ENCODE results near the gene MON2. TPM values are rescaled to one million over a fixed set of nuclear protein-coding genes. Genes with fewer than 3 reads are reported as not detected.

MON2 gene
- total and polyA plus RNA-seq, 2 donors (not counting 3 experiments of a cell fraction or from before 2014, with no cell fraction given), result 8.9 to 41.8 TPM

DNA sequence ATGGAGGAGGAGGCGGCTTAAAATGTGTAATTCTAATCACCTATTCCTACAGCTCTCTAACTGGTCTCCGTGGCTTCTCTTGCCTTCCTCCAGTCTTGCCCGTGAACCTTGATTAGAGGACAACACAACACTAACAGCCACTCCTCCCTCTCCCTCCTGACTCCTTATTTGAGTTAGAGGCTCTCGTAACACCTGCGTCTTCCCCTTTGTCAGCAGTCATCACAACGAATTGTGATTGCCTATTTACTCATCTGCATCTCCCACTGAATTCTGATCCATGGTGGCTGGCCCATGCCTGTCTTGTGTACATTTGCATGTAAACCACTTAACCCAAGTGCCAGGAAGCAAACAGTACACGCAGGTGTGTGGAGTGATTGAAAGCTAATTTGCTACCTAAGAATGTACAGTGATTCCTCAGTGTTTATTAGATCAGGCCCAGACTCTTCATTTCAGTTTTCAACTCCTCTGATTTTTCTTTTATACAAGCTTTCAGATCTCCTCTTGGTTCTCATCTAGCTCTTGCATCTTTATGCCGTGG is 154.5 kb downstream of the MON2 start:
- no peaks in the 10 kb centered on the region for H3K9me1 ChIP-seq (replicated peaks; ENCODE audit: control insufficient read depth, extremely low read depth, insufficient read depth, low read length)
- intact Hi-C loops (cut with micrococcal nuclease) (no loop called here), dilution Hi-C loops (cut with MboI; ENCODE audit: extremely low pct_ligation_motif_present, low sequenced_read_pairs) (loop anchor here (25.0 kb wide), 1 partner anchor 166 kb away; no protein-coding TSS in a partner anchor)
- H3K9ac ChIP-seq (replicated peaks; ENCODE audit: extremely low read depth, insufficient read depth, low read length), result no peak overlapping the region
- H2AFZ ChIP-seq (ENCODE audit: low read depth, low read length), result no peak overlapping the region
- ChIA-PET CTCF (no interaction called here), POLR2A (interaction anchor here (1.3 kb wide), 1 partner anchor 18 kb away, joined by 3 read pairs; no protein-coding TSS in a partner anchor)
- no peaks in the 10 kb centered on the region for H4K20me1 ChIP-seq (replicated peaks; ENCODE audit: control insufficient read depth, extremely low read depth, insufficient read depth, low read length)
- no peak overlapping the region for H3K4me3 ChIP-seq (replicated peaks in 1 of 3; ENCODE audit: insufficient read depth in 1 of 3, low read depth in 1 of 3, low read length in 3 of 3)
- no TSS peak for BruUV-seq (replicated peaks)
- peaks cover 12% of the 10 kb centered on the region for H3K4me1 ChIP-seq (ENCODE audit: control insufficient read depth, extremely low read depth, insufficient read depth, low read length)
- no peak overlapping the region for H3K4me2 ChIP-seq (ENCODE audit: insufficient read depth, low read length)
- TF ChIP-seq GATA2 (IDR thresholded peaks at IDR 0.05; ENCODE audit: insufficient read depth, insufficient read length, low read depth, low read length), result no peak
- no peak for TF ChIP-seq EZH2 (IDR thresholded peaks at IDR 0.05; ENCODE audit: borderline replicate concordance, low read depth, low read length, severe bottlenecking)
- TF ChIP-seq POLR2A (IDR thresholded peaks at IDR 0.05; ENCODE audit: low read depth, low read length), result no peak
- TF ChIP-seq FOS (IDR thresholded peaks at IDR 0.05; ENCODE audit: borderline replicate concordance, insufficient read depth, low read length), result no peak
- TF ChIP-seq, protein P1, sequence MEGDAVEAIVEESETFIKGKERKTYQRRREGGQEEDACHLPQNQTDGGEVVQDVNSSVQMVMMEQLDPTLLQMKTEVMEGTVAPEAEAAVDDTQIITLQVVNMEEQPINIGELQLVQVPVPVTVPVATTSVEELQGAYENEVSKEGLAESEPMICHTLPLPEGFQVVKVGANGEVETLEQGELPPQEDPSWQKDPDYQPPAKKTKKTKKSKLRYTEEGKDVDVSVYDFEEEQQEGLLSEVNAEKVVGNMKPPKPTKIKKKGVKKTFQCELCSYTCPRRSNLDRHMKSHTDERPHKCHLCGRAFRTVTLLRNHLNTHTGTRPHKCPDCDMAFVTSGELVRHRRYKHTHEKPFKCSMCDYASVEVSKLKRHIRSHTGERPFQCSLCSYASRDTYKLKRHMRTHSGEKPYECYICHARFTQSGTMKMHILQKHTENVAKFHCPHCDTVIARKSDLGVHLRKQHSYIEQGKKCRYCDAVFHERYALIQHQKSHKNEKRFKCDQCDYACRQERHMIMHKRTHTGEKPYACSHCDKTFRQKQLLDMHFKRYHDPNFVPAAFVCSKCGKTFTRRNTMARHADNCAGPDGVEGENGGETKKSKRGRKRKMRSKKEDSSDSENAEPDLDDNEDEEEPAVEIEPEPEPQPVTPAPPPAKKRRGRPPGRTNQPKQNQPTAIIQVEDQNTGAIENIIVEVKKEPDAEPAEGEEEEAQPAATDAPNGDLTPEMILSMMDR (IDR thresholded peaks at IDR 0.05; ENCODE audit: extremely low read depth in 1 of 2, insufficient read depth in 1 of 2, low read depth in 1 of 2, low read length in 2 of 2), result no peak
- no peak for TF ChIP-seq MYC (IDR thresholded peaks at IDR 0.05; ENCODE audit: low read depth, low read length)
- TF ChIP-seq, protein P2, sequence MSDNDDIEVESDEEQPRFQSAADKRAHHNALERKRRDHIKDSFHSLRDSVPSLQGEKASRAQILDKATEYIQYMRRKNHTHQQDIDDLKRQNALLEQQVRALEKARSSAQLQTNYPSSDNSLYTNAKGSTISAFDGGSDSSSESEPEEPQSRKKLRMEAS (IDR thresholded peaks at IDR 0.05; ENCODE audit: insufficient read depth, insufficient read length), result no peak
- no peak for TF ChIP-seq POLR2AphosphoS5 (IDR thresholded peaks at IDR 0.05; ENCODE audit: insufficient read depth, low read depth, low read length)
- no peak for TF ChIP-seq JUN (IDR thresholded peaks at IDR 0.05; ENCODE audit: borderline replicate concordance, insufficient read depth, insufficient read length, low read depth)
- no peaks in the 10 kb centered on the region for H3K9me3 ChIP-seq (replicated peaks; ENCODE audit: control insufficient read depth, insufficient read depth, low read length)
- FAIRE-seq (no peak), DNase-seq (ENCODE audit: low read depth, low spot score) (no peak)
- no peak overlapping the region for H3K27ac ChIP-seq (ENCODE audit: insufficient read depth, low read depth, low read length)
- H3K79me2 ChIP-seq (ENCODE audit: control insufficient read depth, insufficient read depth, low read length), result no peaks in the 10 kb centered on the region
- H3K36me3 ChIP-seq (ENCODE audit: control insufficient read depth in 2 of 2, extremely low read depth in 1 of 2, insufficient read depth in 2 of 2, low read length in 2 of 2), result no peaks in the 10 kb centered on the region
- no peaks in the 10 kb centered on the region for H3K27me3 ChIP-seq (ENCODE audit: control insufficient read depth in 2 of 2, insufficient read depth in 2 of 2, low read length in 2 of 2)

Measured in endothelial cell of umbilical vein (primary cell).